Measurements from ENCODE around the gene RNF5. TPM values are rescaled to one million over a fixed set of nuclear protein-coding genes. Genes with fewer than 3 reads are reported as not detected.
A peak's percentile ranks its signal among the peaks of the same experiment; 100 is the strongest.

Gene RNF5
- total and polyA plus RNA-seq, 9 of the 15 experiments (the other 6 are each of a cell fraction or from before 2014, with no cell fraction given) = 62.2 to 245 (median 129) TPM

GRCh38 chr6:32128751-32129296 lies 49.4 kb upstream of the RNF5 start:
- ATAC-seq = no peak
- POLR2A ChIA-PET = interaction anchor here (0.6 to 3.9 kb wide), 17 partner anchors 8 to 1815 kb away, joined by 3 to 23 read pairs (median 6); partner anchors contain the start of genes EGFL8, RNF5 and TNXB
- peak overlapping the region; percentile 90 for H3K4me2 ChIP-seq (ENCODE audit: insufficient read depth, low read length)
- H3K4me3 ChIP-seq = peak overlapping the region; percentile 91
- H3K9me3 ChIP-seq (replicated peaks; ENCODE audit: control insufficient read depth, insufficient read depth, low read depth, low read length) = no peaks in the 10 kb centered on the region
- no peaks in the 10 kb centered on the region for H4K20me1 ChIP-seq (replicated peaks; ENCODE audit: control insufficient read depth, insufficient read depth, low read length)
- peaks cover 35 to 36% of the 10 kb centered on the region in 2 experiments for H3K4me1 ChIP-seq (replicated peaks in 1 of 2; ENCODE audit: control insufficient read depth in 2 of 2, insufficient read depth in 2 of 2, low read length in 2 of 2)
- peak overlapping the region; percentile 69 to 90 for H3K9ac ChIP-seq (ENCODE audit: insufficient read depth in 1 of 2, low read depth in 2 of 2, low read length in 2 of 2)
- no peaks in the 10 kb centered on the region for H3K27me3 ChIP-seq (ENCODE audit: control insufficient read depth in 2 of 2, insufficient read depth in 2 of 2, low read length in 2 of 2)
- no TSS peak for BruUV-seq (replicated peaks)
- CTCF ChIA-PET (ENCODE audit: low intra/inter-chr PET ratio) = interaction anchor here (0.8 to 1.1 kb wide), 2 partner anchors 10 to 25 kb away, joined by 3 to 4 read pairs; partner anchors contain the start of gene PPT2
- peaks cover 39% of the 10 kb centered on the region for H3K79me2 ChIP-seq (ENCODE audit: control insufficient read depth, insufficient read depth, low read length)
- in situ Hi-C loops (cut with MboI) (no loop called here), intact Hi-C loops (cut with micrococcal nuclease) (loop anchor here (2.0 kb wide), 1 partner anchor 390 kb away; no protein-coding TSS in a partner anchor)
- no peaks in the 10 kb centered on the region for H3K9me1 ChIP-seq (ENCODE audit: control insufficient read depth, insufficient read depth, low read length)
- DNase-seq (ENCODE audit: extremely low read depth in 1 of 4, low spot score in 3 of 4) = no peak
- WGBS (ENCODE audit: insufficient coverage, low coverage, missing lambda C conversion rate) = 8% methylated on average over 13 of the region's 13 CpGs
- no peak for FAIRE-seq
- peak overlapping the region; percentile 83 for H3K27ac ChIP-seq (ENCODE audit: extremely low read depth, low read depth, low read length)
- peak overlapping the region; percentile 27 for H2AFZ ChIP-seq (ENCODE audit: low read depth, low read length)
- peaks cover 31% of the 10 kb centered on the region; the same call in 2 of the 3 replicates for H3K36me3 ChIP-seq (ENCODE audit: control insufficient read depth, insufficient read depth, low read length)
- TF ChIP-seq ZFX (CRISPR knock-in tag; IDR thresholded peaks at IDR 0.05) (0 out of 2 replicates have a peak, but pooled peaks have one; percentile 2), ZNF347 (CRISPR knock-in tag; IDR thresholded peaks at IDR 0.05; ENCODE audit: low read depth) (no peak), VEZF1 (CRISPR knock-in tag; IDR thresholded peaks at IDR 0.05) (peak; percentile 30; the same call in 1 of the 2 replicates), MLLT1 (IDR thresholded peaks at IDR 0.05) (no peak), HES1 (IDR thresholded peaks at IDR 0.05; ENCODE audit: low read depth) (no peak), RBBP5 (IDR thresholded peaks at IDR 0.05; ENCODE audit: borderline replicate concordance, insufficient read depth, low read length, poor library complexity, severe bottlenecking) (peak; percentile 66), SIN3B (IDR thresholded peaks at IDR 0.05; ENCODE audit: low read depth) (no peak), HDAC1 (IDR thresholded peaks at IDR 0.05) (0 out of 4 replicates have a peak, but pooled peaks of 1 of the 2 experiments have one; percentile 35)

Data from K562 (cell line).